H1 (cell line): Measurements from ENCODE around the gene YARS1. TPM values are rescaled to one million over a fixed set of nuclear protein-coding genes. Genes with fewer than 3 reads are reported as not detected.

ENCODE experiments used
- BRCA1 ChIP-seq: IDR thresholded peaks from 2 replicates; pipeline ENCODE4 v1.6.1; 2012; ENCODE audit warnings: low read depth, low read length, improper control_type of control experiment
- GTF2F1 ChIP-seq: IDR thresholded peaks from 2 replicates; pipeline ENCODE4 v1.6.1; 2012; ENCODE audit warnings: low read depth, low read length, improper control_type of control experiment, borderline replicate concordance
- KDM4A ChIP-seq: IDR thresholded peaks from one replicate; pipeline ENCODE4 v1.7.1; 2012; ENCODE audit warnings: low read depth, mild to moderate bottlenecking, moderate library complexity, low read length, inconsistent platforms; ENCODE audit not compliant: severe bottlenecking
- RNF2 ChIP-seq: fragments of 200-900, 300-1000 bp; sonication (generic); IDR thresholded peaks from 2 replicates; pipeline ENCODE4 v1.7.1; 2016; ENCODE audit warnings: borderline replicate concordance, low read depth, mild to moderate bottlenecking, antibody characterized with exemption, low read length; ENCODE audit not compliant: poor library complexity, severe bottlenecking; ENCODE audit errors: missing control alignments
- SIX5 ChIP-seq: IDR thresholded peaks from 2 replicates; pipeline ENCODE4 v1.6.1; 2011; ENCODE audit warnings: mild to moderate bottlenecking, low read depth, low read length
- polyA plus RNA-seq, 7 experiments: library from polyadenylated mRNA; depleted of rRNA in 3 of 7; stranded (reverse) in 5 of 7; unstranded in 2 of 7; fragments of >200 nt in 5 of 7; fragments of 200-250 nt in 2 of 7; gene quantifications; 1 replicate in 5 of 7; 2 replicates in 1 of 7; 4 replicates in 1 of 7; pipeline versions ENCODE4 v1.2.1 to v1.2.3, GENCODE V29; 2011 to 2013; ENCODE audit warnings: missing spikeins in 2 of 7, mixed read lengths in 2 of 7
- total RNA-seq: library from RNA; stranded (reverse); fragmentation: NEBNext Ultra II Directional; extraction: Animal tissue kit (Norgen Biotek cat#: 25700); gene quantifications from 2 replicates; pipeline ENCODE4 v1.2.1, GENCODE V29; 2021

YARS1 gene
- total and polyA plus RNA-seq, 2 of the 8 experiments (the other 6 are each of a cell fraction or from before 2014, with no cell fraction given): 47.1 to 226 TPM

- no peak for TF ChIP-seq GTF2F1
- TF ChIP-seq SIX5: no peak
- no peak for TF ChIP-seq KDM4A
- no peak for TF ChIP-seq BRCA1
- TF ChIP-seq RNF2: no peak
- TF ChIP-seq, all 59 proteins: peak for 0
Observed at GRCh38 chr1:32769524-32770220, 47.5 kb downstream of the YARS1 start (continued).
